HFFc6 (cell line): ENCODE measurements around the gene RSU1. TPM values are rescaled to one million over a fixed set of nuclear protein-coding genes. Genes with fewer than 3 reads are reported as not detected.

Experiments
- DNase-seq: peaks from one replicate; pipeline ENCODE4 v3.0.0-alpha.2; 2018
- H3K27ac Mint-ChIP-seq: 2 replicates; pipeline ENCODE4 v1.8.0; 2020; ENCODE audit warnings: mild to moderate bottlenecking, mixed read lengths
- H3K27me3 Mint-ChIP-seq: 2 replicates; pipeline ENCODE4 v1.8.0; 2021; ENCODE audit warnings: mild to moderate bottlenecking, moderate library complexity, mixed read lengths; ENCODE audit not compliant: insufficient read depth
- H3K36me3 Mint-ChIP-seq: 2 replicates; pipeline ENCODE4 v1.8.0; 2021; ENCODE audit warnings: low read depth, mixed read lengths
- H3K4me1 Mint-ChIP-seq: 2 replicates; pipeline ENCODE4 v1.8.0; 2020; ENCODE audit warnings: low read depth, mixed read lengths
- H3K4me3 Mint-ChIP-seq: 2 replicates; pipeline ENCODE4 v1.8.0; 2020; ENCODE audit warnings: mild to moderate bottlenecking, moderate library complexity, mixed read lengths
- H3K9me3 Mint-ChIP-seq: 2 replicates; pipeline ENCODE4 v1.8.0; 2020; ENCODE audit warnings: mild to moderate bottlenecking, mixed read lengths
- total RNA-seq, 6 experiments: library from RNA; stranded (reverse); fragmentation: NEBNext Ultra II Directional; extraction: Animal tissue kit (Norgen Biotek cat#: 25700); gene quantifications; 2 replicates in 1 of 6; 3 replicates in 5 of 6; pipeline ENCODE4 v1.2.3, GENCODE V29; 2021
- TF ChIP-seq, protein P1 (sequence below): fragments of 200-600 bp; sonication (generic); IDR thresholded peaks from 2 replicates; pipeline ENCODE4 v1.5.0; 2021; ENCODE audit warnings: antibody characterized with exemption, mild to moderate bottlenecking

The RSU1 gene
- total RNA-seq, 6 experiments from 2014 or later = 182 to 239 (median 205) TPM

DNA sequence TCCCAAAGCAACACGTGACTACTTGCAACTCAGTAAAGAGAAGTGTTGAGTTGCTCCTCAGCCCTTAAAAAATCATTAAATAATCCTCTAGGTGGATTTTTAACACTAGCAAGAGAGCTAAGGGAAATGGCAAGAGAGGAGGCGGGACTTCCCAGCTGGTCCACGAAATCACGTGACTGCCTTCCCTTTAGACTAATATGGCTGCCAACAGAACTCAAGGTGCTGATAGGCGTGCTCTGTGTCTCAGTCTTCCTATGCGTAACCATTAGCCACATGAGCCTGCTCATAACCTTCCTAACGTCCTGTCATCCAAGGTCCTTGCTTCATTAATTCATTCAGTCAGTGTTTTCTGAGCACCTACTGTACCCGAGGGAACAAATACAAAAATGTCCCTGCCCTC is 66.0 kb downstream of the RSU1 start:
- DNase-seq = no peak
- no peak overlapping the region for H3K27ac Mint-ChIP-seq

DNA sequence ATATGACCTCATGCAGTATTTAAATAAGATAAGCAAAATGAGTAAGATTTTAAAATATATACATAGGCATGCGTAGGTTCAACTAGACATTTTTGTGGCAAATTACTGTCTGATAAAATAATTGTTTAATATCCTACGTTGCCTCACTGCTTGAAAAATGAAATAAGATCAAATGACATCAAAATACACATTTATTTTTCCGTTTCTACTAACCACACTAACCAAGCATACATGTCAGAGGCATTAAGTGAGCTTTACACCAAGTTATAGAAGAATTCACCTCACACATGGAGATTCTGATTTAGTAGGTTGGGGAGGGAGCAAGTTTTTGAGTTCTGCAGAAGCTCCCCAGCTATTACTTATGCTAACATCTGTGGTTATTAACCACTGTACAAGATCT is 66.8 kb downstream of the RSU1 start:
- Mint-ChIP-seq H3K27me3 (peaks cover 1% of the 10 kb centered on the region; the same call in 1 of the 2 replicates), H3K4me1 (no peaks in the 10 kb centered on the region), H3K27ac (no peak overlapping the region), H3K4me3 (no peak overlapping the region), H3K36me3 (peaks cover 12% of the 10 kb centered on the region), H3K9me3 (no peaks in the 10 kb centered on the region)
- TF ChIP-seq, protein P1, sequence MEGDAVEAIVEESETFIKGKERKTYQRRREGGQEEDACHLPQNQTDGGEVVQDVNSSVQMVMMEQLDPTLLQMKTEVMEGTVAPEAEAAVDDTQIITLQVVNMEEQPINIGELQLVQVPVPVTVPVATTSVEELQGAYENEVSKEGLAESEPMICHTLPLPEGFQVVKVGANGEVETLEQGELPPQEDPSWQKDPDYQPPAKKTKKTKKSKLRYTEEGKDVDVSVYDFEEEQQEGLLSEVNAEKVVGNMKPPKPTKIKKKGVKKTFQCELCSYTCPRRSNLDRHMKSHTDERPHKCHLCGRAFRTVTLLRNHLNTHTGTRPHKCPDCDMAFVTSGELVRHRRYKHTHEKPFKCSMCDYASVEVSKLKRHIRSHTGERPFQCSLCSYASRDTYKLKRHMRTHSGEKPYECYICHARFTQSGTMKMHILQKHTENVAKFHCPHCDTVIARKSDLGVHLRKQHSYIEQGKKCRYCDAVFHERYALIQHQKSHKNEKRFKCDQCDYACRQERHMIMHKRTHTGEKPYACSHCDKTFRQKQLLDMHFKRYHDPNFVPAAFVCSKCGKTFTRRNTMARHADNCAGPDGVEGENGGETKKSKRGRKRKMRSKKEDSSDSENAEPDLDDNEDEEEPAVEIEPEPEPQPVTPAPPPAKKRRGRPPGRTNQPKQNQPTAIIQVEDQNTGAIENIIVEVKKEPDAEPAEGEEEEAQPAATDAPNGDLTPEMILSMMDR = no peak
- no peak for DNase-seq

More for the DNA sequence above, 66.0 kb downstream of the RSU1 start:
- TF ChIP-seq, protein P1 = no peak
- Mint-ChIP-seq H3K4me1 (peaks cover 6% of the 10 kb centered on the region), H3K27me3 (peaks cover 1% of the 10 kb centered on the region; the same call in 1 of the 2 replicates), H3K4me3 (no peak overlapping the region), H3K9me3 (no peaks in the 10 kb centered on the region), H3K36me3 (peaks cover 12% of the 10 kb centered on the region)

DNA sequence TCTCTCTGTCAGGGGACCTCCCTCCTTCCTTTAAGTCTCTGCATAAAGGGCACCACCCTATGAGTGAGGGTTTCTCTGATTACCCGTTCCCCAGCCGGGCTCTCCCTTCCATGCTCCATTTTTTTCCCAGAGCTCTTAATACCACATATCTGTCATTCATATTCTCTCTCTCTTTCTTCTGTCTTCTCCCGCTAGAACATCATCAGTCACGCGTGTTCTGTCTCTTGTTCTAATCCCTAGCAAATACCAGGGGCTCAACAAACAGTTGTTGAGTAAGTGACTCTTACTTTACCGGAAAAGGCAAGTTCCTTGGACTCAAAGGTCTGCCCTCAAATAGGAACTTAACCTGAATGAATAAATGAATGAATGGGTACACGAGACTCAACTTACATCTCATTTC is 68.5 kb downstream of the RSU1 start:
- DNase-seq = no peak
- Mint-ChIP-seq H3K9me3 (no peaks in the 10 kb centered on the region), H3K27ac (no peak overlapping the region), H3K27me3 (peaks cover 1% of the 10 kb centered on the region; the same call in 1 of the 2 replicates), H3K4me1 (no peaks in the 10 kb centered on the region), H3K4me3 (no peak overlapping the region), H3K36me3 (peaks cover 12% of the 10 kb centered on the region)
- TF ChIP-seq, protein P1 = no peak

DNA sequence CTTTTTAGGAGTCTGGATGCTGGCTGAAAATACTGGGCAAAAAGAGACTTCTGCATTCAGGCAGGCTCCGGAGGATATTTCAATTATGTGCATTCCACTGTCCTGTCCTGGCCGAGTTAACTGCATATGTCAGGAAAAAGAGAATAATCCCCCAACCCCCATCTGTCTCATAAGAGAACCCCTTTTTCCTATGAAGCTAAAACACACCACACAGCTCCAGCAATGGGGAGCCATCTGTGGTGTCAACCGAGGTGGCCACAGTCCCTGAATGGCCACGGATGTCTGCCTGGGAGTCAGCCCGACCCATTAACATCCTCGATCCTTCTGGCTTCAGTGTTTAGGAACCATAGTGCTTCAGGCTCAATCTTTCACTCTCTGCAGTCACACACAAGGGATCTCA is 70.4 kb downstream of the RSU1 start:
- H3K4me3 Mint-ChIP-seq = no peak overlapping the region
- H3K36me3 Mint-ChIP-seq = peaks cover 12% of the 10 kb centered on the region
- no peak overlapping the region; the same call in 1 of the 2 replicates for H3K27ac Mint-ChIP-seq
- DNase-seq = no peak
- H3K27me3 Mint-ChIP-seq = peaks cover 1% of the 10 kb centered on the region; the same call in 1 of the 2 replicates
- TF ChIP-seq, protein P1 = no peak
- no peaks in the 10 kb centered on the region for H3K4me1 Mint-ChIP-seq
- H3K9me3 Mint-ChIP-seq = no peaks in the 10 kb centered on the region

DNA sequence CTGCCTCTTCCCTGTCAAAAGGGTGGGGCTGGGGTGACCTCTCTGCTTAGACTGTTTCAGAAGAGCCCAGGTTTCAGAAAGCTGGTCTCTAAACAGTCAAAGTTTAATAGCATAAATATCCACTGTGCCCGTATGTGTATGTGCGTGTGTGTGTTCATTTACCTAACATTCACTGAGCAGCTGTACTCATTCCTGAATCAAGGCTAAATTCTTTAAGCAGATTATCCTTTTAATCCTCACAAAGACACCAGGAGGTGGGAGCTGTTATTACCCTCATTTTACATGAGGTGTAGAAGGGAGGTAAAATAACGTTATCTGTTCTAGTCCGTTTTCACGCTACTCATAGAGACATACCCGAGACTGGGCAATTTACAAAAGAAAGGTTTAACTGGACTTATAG is 72.2 kb downstream of the RSU1 start:
- Mint-ChIP-seq H3K9me3 (no peaks in the 10 kb centered on the region), H3K36me3 (peaks cover 16% of the 10 kb centered on the region), H3K27ac (no peak overlapping the region), H3K4me1 (no peaks in the 10 kb centered on the region), H3K4me3 (no peak overlapping the region), H3K27me3 (peaks cover 1% of the 10 kb centered on the region; the same call in 1 of the 2 replicates)
- TF ChIP-seq, protein P1 = no peak
- DNase-seq = no peak
